Dendritic cell treated with granulocyte-macrophage colony-stimulating factor and Interleukin-4, amounts not matched to agents 40 ng/mL and 50 ng/mL, for 4 days (primary cell): Measurements from ENCODE around the gene UBN1.

Source experiments
- H3K27ac Mint-ChIP-seq: one replicate; pipeline ENCODE4 v1.8.0; 2022; ENCODE audit warnings: mild to moderate bottlenecking, mixed read lengths
- H3K27me3 Mint-ChIP-seq: one replicate; pipeline ENCODE4 v1.8.0; 2022; ENCODE audit warnings: mild to moderate bottlenecking, mixed read lengths
- H3K36me3 Mint-ChIP-seq: one replicate; pipeline ENCODE4 v1.8.0; 2022; ENCODE audit warnings: low read depth, mixed read lengths
- H3K4me1 Mint-ChIP-seq: one replicate; pipeline ENCODE4 v1.8.0; 2022; ENCODE audit warnings: low read depth, mixed read lengths
- H3K4me3 Mint-ChIP-seq: one replicate; pipeline ENCODE4 v1.8.0; 2022; ENCODE audit warnings: mild to moderate bottlenecking, moderate library complexity, mixed read lengths
- H3K9me3 Mint-ChIP-seq: one replicate; pipeline ENCODE4 v1.8.0; 2022; ENCODE audit warnings: mixed read lengths
- intact Hi-C: fragments of 100-400 bp; cut with micrococcal nuclease; formaldehyde crosslinking; loops from one replicate; pipeline ENCODE4 v1.15.0; 2022

The UBN1 gene

DNA sequence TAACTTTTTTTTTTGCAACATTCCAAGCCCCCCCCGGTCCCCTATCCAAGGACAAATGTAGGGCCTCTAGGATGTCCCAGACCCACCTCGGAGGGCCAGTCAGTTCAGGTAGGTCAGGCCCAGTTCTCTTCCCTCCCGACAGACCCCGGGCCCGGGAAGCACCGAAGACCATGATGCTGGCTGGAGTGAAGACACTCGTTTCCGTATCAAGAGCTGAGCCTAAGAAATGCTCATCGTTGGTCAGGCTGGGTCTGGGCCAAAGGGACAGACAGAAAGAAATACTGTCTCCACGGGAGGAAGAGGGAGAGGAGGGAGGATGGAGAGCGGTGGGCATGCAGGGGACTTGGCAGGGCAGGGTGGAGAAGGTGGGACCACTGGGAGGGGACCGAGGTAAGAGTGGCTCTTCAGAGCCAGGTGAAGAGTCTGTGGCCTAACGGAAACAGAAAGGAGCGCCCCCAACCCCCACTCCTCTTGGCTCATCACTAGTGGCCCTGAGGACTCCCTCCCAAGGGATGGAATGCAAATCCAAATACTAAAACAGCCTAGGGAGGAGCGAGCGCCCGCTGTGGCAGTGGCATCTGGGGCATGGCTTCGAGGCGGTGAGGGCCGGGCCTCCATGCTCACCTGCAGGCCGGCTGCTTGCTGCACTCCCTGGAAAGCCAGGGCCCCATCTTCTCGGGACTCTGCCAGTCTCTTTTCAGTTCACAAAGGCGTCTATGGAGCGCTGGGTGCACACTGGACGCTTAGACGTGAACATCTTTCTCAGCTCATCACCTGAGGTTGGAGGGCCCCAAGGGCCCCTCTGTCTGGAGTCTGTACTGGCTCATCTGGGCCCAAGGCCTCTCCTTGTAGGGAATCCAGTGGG lies 43.2 kb upstream of the UBN1 start:
- intact Hi-C loops: loop anchor here (1.0 to 5.0 kb wide), 3 partner anchors 36 to 69 kb away; partner anchors contain the start of genes ANKS3, DNAAF8, GLYR1 and UBN1
- no peaks in the 10 kb centered on the region for H3K27me3 Mint-ChIP-seq
- no peaks in the 10 kb centered on the region for H3K9me3 Mint-ChIP-seq
- peaks cover 86% of the 10 kb centered on the region for H3K36me3 Mint-ChIP-seq
- H3K27ac Mint-ChIP-seq: peak overlapping the region; percentile 97
- peak overlapping the region; percentile 92 for H3K4me3 Mint-ChIP-seq
- H3K4me1 Mint-ChIP-seq: peaks cover 57% of the 10 kb centered on the region

DNA sequence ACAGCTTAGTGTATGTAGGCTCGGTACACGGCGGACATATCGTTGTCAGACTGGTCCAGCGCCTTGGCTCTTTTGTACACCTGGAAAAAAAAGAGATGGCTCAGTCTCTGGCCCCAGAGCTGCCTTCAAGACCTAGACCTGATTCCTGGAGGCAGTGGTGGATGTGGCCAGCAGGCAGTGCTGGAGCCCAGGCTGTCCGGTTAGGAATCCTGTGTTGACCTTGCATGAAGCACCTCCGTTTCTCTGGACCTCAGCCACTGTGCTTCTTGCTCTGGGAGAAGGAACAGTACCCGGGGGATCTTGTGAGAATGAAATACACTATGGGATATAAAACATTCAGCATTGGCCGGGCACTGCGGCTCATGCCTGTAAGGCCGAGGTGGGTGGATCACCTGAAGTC lies 42.0 kb upstream of the UBN1 start:
- Mint-ChIP-seq H3K9me3 (no peaks in the 10 kb centered on the region), H3K4me1 (peaks cover 46% of the 10 kb centered on the region), H3K27ac (peak overlapping the region; percentile 97), H3K36me3 (peaks cover 86% of the 10 kb centered on the region), H3K4me3 (no peak overlapping the region), H3K27me3 (no peaks in the 10 kb centered on the region)
- intact Hi-C loops: no loop called here

- H3K4me1 Mint-ChIP-seq: peaks cover 36% of the 10 kb centered on the region
- no peaks in the 10 kb centered on the region for H3K27me3 Mint-ChIP-seq
- no peaks in the 10 kb centered on the region for H3K9me3 Mint-ChIP-seq
- peaks cover 86% of the 10 kb centered on the region for H3K36me3 Mint-ChIP-seq
- H3K4me3 Mint-ChIP-seq: no peak overlapping the region
- intact Hi-C loops: no loop called here
- peak overlapping the region; percentile 97 for H3K27ac Mint-ChIP-seq
Measured at GRCh38 chr16:4806280-4806679, 41.0 kb upstream of the UBN1 start.

DNA sequence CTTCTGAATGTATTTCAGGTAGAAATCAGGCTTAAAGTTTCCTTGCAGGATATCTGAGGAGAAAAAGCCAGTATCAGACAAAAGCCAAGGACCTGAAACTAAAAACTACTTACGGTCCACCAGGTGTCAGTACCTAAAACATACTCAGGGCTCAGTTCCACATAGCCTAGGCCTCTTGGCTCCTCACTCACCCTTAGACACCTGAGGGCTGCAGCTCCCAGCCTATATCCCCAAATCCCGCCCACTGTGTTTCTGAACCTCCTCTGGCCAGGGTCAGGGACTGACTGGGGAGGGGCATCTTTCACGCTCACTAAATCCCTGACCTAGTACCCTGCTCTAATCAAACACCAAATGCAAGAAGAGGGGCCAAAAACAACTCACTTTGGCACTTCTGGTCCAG lies 36.0 kb upstream of the UBN1 start:
- Mint-ChIP-seq H3K4me3 (no peak overlapping the region), H3K27me3 (no peaks in the 10 kb centered on the region), H3K4me1 (peaks cover 1% of the 10 kb centered on the region), H3K36me3 (peaks cover 100% of the 10 kb centered on the region), H3K27ac (no peak overlapping the region), H3K9me3 (no peaks in the 10 kb centered on the region)
- intact Hi-C loops: no loop called here

- Mint-ChIP-seq H3K36me3 (peaks cover 100% of the 10 kb centered on the region), H3K4me1 (no peaks in the 10 kb centered on the region), H3K4me3 (no peak overlapping the region), H3K27ac (no peak overlapping the region), H3K9me3 (no peaks in the 10 kb centered on the region), H3K27me3 (no peaks in the 10 kb centered on the region)
- intact Hi-C loops: no loop called here
Measured at GRCh38 chr16:4811773-4812172, 35.5 kb upstream of the UBN1 start.

DNA sequence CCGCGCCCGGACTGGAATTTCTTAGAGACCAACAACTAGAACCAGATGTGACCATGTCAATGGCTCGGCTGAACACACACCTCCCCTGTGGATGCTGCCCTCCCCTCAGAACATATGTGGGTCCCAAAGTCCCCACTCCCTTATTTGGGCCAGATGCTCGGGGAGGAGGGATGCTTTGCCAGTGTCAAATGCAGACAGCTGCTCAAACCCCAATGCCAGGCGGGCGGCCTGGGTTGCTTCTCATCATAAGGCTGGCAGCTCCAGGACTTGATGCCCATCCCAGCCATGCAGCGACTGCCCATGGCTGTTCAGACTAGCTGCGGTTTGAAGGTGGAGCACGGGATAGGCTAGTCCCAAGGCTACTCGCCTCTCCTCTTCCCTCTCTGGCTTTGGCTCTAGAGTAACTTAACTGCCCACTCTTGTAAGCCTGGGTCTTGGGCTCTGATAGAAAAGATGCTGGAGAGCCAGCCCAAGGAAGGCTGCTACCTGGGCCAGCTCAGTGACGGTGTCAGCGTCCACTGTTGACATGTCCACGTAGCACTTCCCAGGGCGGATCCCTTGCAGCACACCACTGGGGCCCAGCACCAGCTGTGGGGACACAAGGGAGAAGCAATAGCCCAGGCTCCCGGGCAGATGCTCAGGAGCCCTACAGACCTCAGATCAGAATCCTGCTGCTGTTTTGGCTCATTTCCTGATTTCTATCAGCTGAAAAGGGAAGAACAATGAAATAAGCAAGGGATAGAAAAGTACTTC lies 33.9 kb upstream of the UBN1 start:
- H3K9me3 Mint-ChIP-seq: no peaks in the 10 kb centered on the region
- H3K4me3 Mint-ChIP-seq: no peak overlapping the region
- H3K36me3 Mint-ChIP-seq: peaks cover 100% of the 10 kb centered on the region
- H3K27ac Mint-ChIP-seq: peak overlapping the region; percentile 21
- no peaks in the 10 kb centered on the region for H3K27me3 Mint-ChIP-seq
- H3K4me1 Mint-ChIP-seq: no peaks in the 10 kb centered on the region
- intact Hi-C loops: no loop called here

DNA sequence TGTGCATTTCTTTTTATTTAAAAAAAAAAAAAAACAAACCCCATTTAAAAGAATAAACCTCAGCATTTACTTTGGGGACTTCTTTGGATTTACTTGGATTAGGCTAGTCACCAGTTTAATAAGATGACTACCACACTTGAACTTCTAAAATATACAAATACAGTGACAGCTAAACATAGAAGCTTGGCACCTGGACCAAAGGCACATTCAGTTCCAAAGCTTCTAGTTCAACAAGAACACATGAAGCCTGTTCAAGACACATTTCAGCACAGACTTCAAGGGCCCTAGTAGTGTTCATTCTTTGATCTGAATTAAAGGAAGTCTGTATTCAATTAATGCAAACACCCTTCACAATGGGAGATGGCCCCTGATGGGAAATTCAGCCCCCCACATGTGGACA lies 33.2 kb upstream of the UBN1 start:
- Mint-ChIP-seq H3K9me3 (no peaks in the 10 kb centered on the region), H3K4me3 (no peak overlapping the region), H3K4me1 (no peaks in the 10 kb centered on the region), H3K36me3 (peaks cover 100% of the 10 kb centered on the region), H3K27ac (no peak overlapping the region), H3K27me3 (no peaks in the 10 kb centered on the region)
- intact Hi-C loops: no loop called here

DNA sequence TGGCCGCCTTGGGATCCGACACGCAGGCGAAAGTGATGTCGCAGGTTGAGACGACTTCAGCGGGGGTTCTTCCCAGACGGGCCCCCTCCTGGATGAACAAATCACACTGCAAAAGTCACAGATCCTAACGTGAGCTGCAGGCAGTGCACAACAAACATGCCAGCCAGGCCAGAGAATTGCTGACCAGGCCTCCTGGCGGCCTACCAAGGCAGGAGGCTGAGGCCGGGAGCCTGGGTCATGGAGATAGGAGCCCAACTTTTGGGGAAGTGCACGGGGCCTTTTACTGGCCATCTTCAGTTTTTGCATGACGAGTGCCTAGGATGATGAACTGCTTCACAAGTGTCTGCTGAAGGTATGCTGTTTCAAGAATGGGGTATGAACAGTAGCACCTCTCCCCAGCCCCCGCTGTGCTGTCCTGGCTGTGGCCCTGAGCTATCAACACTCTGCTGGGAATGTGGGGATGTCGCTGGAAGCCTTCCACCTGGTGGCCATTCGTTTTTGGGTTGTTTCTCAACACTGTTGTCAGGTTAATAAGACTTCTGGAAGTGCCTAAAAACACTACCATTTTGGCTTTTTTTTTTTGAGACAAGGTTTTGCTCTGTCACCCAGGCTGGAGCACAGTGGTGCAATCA lies 32.6 kb upstream of the UBN1 start:
- Mint-ChIP-seq H3K27ac (no peak overlapping the region), H3K27me3 (no peaks in the 10 kb centered on the region), H3K9me3 (no peaks in the 10 kb centered on the region), H3K36me3 (peaks cover 100% of the 10 kb centered on the region), H3K4me1 (no peaks in the 10 kb centered on the region), H3K4me3 (no peak overlapping the region)
- intact Hi-C loops: no loop called here

DNA sequence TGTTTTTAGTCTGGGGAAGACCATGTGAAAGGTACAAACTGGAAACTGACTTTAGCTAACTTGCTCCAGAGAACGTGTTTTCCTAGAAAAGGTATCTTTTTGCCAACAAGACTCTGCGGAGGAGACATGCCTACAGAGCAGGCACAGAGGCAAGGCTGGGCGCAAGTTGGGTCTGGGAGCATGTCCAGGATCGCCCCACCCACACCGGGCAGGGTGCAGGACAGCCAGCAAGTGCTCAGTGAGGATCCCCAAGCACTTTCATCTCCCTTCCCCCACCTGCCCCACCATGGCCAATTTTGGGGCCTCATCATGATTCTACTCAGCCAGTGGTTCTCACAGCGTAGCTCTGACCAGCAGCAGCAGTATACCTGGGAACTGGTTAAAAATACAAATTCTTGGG lies 26.6 kb upstream of the UBN1 start:
- intact Hi-C loops: no loop called here
- H3K4me1 Mint-ChIP-seq: no peaks in the 10 kb centered on the region
- H3K27ac Mint-ChIP-seq: no peak overlapping the region
- H3K4me3 Mint-ChIP-seq: no peak overlapping the region
- H3K9me3 Mint-ChIP-seq: no peaks in the 10 kb centered on the region
- peaks cover 100% of the 10 kb centered on the region for H3K36me3 Mint-ChIP-seq
- H3K27me3 Mint-ChIP-seq: no peaks in the 10 kb centered on the region

- no peaks in the 10 kb centered on the region for H3K27me3 Mint-ChIP-seq
- H3K4me1 Mint-ChIP-seq: no peaks in the 10 kb centered on the region
- no peak overlapping the region for H3K27ac Mint-ChIP-seq
- H3K36me3 Mint-ChIP-seq: peaks cover 100% of the 10 kb centered on the region
- no peaks in the 10 kb centered on the region for H3K9me3 Mint-ChIP-seq
- H3K4me3 Mint-ChIP-seq: no peak overlapping the region
- intact Hi-C loops: no loop called here
Measured at GRCh38 chr16:4825196-4825595, 22.1 kb upstream of the UBN1 start.

DNA sequence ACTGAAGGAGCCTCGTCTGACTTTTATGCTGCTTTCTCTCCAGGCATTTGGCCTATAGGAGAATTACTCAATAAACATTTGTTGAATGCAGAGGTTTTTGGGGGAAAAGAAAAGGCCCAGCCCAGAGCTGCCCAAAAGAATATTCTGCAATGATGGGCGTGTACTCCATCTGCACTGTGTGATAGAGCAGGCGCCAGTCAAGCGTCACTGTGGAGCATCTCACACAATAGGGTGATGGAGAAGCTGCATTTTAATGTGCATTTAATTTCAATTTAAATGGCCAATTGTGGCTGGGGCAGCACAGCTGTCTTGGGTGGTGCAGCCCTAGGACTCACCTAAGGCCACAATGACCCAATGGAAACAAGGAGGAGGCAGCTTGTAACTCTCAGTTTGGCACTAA lies 20.8 kb upstream of the UBN1 start:
- Mint-ChIP-seq H3K27me3 (no peaks in the 10 kb centered on the region), H3K4me3 (no peak overlapping the region), H3K4me1 (no peaks in the 10 kb centered on the region), H3K36me3 (peaks cover 100% of the 10 kb centered on the region), H3K27ac (no peak overlapping the region), H3K9me3 (no peaks in the 10 kb centered on the region)
- intact Hi-C loops: no loop called here

DNA sequence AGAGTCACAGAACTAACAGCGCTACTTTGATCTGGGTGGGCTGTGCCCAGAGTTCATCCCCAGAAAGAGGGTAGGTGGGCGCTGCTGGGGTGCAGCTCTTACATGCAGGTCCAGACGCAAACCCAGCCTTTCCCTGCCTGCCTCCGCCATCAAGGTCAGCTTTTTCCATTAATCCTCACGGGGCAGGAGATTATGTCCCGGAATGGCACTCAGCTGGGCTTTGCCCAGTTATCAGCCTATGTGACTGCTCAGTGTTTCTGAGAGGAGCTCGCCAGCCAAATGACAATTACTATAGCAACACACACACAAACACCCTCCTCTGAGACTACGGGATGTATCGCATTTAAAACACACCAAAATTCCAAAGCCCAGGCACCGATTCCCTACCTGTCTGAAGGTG lies 20.3 kb upstream of the UBN1 start:
- no peaks in the 10 kb centered on the region for H3K27me3 Mint-ChIP-seq
- intact Hi-C loops: no loop called here
- H3K9me3 Mint-ChIP-seq: no peaks in the 10 kb centered on the region
- no peak overlapping the region for H3K4me3 Mint-ChIP-seq
- no peak overlapping the region for H3K27ac Mint-ChIP-seq
- H3K36me3 Mint-ChIP-seq: peaks cover 100% of the 10 kb centered on the region
- no peaks in the 10 kb centered on the region for H3K4me1 Mint-ChIP-seq

- Mint-ChIP-seq H3K4me1 (no peaks in the 10 kb centered on the region), H3K4me3 (no peak overlapping the region), H3K9me3 (no peaks in the 10 kb centered on the region), H3K27ac (no peak overlapping the region), H3K27me3 (no peaks in the 10 kb centered on the region), H3K36me3 (peaks cover 100% of the 10 kb centered on the region)
- intact Hi-C loops: no loop called here
Measured at GRCh38 chr16:4828567-4829321, 18.5 kb upstream of the UBN1 start.
